ENCODE results near the gene EFNA5. TPM values are rescaled to one million over a fixed set of nuclear protein-coding genes. Genes with fewer than 3 reads are reported as not detected.

EFNA5 gene
- total RNA-seq, 1 experiment from 2014 or later: 216 TPM

GRCh38 chr5:107442452-107442851, 228.3 kb downstream of the EFNA5 start:
- H3K4me3 Mint-ChIP-seq (ENCODE audit: low read depth, unreplicated experiment): no peak overlapping the region
- H3K9me3 Mint-ChIP-seq (ENCODE audit: low read depth, unreplicated experiment): no peaks in the 10 kb centered on the region
- no peak for TF ChIP-seq CTCF (IDR thresholded peaks at IDR 0.05; ENCODE audit: unreplicated experiment)
- peaks cover 10% of the 10 kb centered on the region for H3K36me3 Mint-ChIP-seq (ENCODE audit: insufficient read depth, unreplicated experiment)
- H3K27ac Mint-ChIP-seq (ENCODE audit: unreplicated experiment): no peak overlapping the region
- BruUV-seq (replicated peaks): no TSS peak
- intact Hi-C loops (cut with micrococcal nuclease; ENCODE audit: unreplicated experiment): no loop called here
- H3K27me3 Mint-ChIP-seq (ENCODE audit: unreplicated experiment): no peaks in the 10 kb centered on the region
- H3K4me1 Mint-ChIP-seq (ENCODE audit: low read depth, unreplicated experiment): peaks cover 36% of the 10 kb centered on the region
- CTCF ChIA-PET: interaction anchor here (0.9 to 1.7 kb wide), 3 partner anchors 10 to 20 kb away, joined by 3 to 13 read pairs (median 3); no protein-coding TSS in a partner anchor
- no peak for DNase-seq

- Mint-ChIP-seq H3K27me3 (ENCODE audit: unreplicated experiment) (no peaks in the 10 kb centered on the region), H3K4me3 (ENCODE audit: low read depth, unreplicated experiment) (no peak overlapping the region), H3K36me3 (ENCODE audit: insufficient read depth, unreplicated experiment) (peaks cover 17% of the 10 kb centered on the region), H3K9me3 (ENCODE audit: low read depth, unreplicated experiment) (no peaks in the 10 kb centered on the region), H3K4me1 (ENCODE audit: low read depth, unreplicated experiment) (peaks cover 34% of the 10 kb centered on the region), H3K27ac (ENCODE audit: unreplicated experiment) (no peak overlapping the region)
- DNase-seq: no peak
- CTCF ChIA-PET: interaction anchor here (1.0 kb wide), 1 partner anchor 9 kb away, joined by 5 read pairs; no protein-coding TSS in a partner anchor
- BruUV-seq (replicated peaks): no TSS peak
- no peak for TF ChIP-seq CTCF (IDR thresholded peaks at IDR 0.05; ENCODE audit: unreplicated experiment)
- intact Hi-C loops (cut with micrococcal nuclease; ENCODE audit: unreplicated experiment): no loop called here
These were observed 230.9 kb downstream of the EFNA5 start for GRCh38 chr5:107439832-107440231.

GRCh38 chr5:107437986-107438510, 232.7 kb downstream of the EFNA5 start:
- no peaks in the 10 kb centered on the region for H3K27me3 Mint-ChIP-seq (ENCODE audit: unreplicated experiment)
- intact Hi-C loops (cut with micrococcal nuclease; ENCODE audit: unreplicated experiment): no loop called here
- no TSS peak for BruUV-seq (replicated peaks)

GRCh38 chr5:107437154-107437553, 233.6 kb downstream of the EFNA5 start:
- no peak overlapping the region for H3K4me3 Mint-ChIP-seq (ENCODE audit: low read depth, unreplicated experiment)
- CTCF ChIA-PET: no interaction called here
- intact Hi-C loops (cut with micrococcal nuclease; ENCODE audit: unreplicated experiment): no loop called here

More at GRCh38 chr5:107437986-107438510, 232.7 kb downstream of the EFNA5 start:
- H3K36me3 Mint-ChIP-seq (ENCODE audit: insufficient read depth, unreplicated experiment): peaks cover 10% of the 10 kb centered on the region
- CTCF ChIA-PET: interaction anchor here (1.2 kb wide), 1 partner anchor 134 kb away, joined by 3 read pairs; no protein-coding TSS in a partner anchor
- no peak for DNase-seq
- peaks cover 32% of the 10 kb centered on the region for H3K4me1 Mint-ChIP-seq (ENCODE audit: low read depth, unreplicated experiment)
- no peak for TF ChIP-seq CTCF (IDR thresholded peaks at IDR 0.05; ENCODE audit: unreplicated experiment)
- H3K4me3 Mint-ChIP-seq (ENCODE audit: low read depth, unreplicated experiment): no peak overlapping the region
- no peaks in the 10 kb centered on the region for H3K9me3 Mint-ChIP-seq (ENCODE audit: low read depth, unreplicated experiment)
- H3K27ac Mint-ChIP-seq (ENCODE audit: unreplicated experiment): no peak overlapping the region

More at GRCh38 chr5:107437154-107437553, 233.6 kb downstream of the EFNA5 start:
- no peak overlapping the region for H3K27ac Mint-ChIP-seq (ENCODE audit: unreplicated experiment)
- H3K36me3 Mint-ChIP-seq (ENCODE audit: insufficient read depth, unreplicated experiment): peaks cover 6% of the 10 kb centered on the region
- H3K27me3 Mint-ChIP-seq (ENCODE audit: unreplicated experiment): no peaks in the 10 kb centered on the region
- peaks cover 34% of the 10 kb centered on the region for H3K4me1 Mint-ChIP-seq (ENCODE audit: low read depth, unreplicated experiment)
- DNase-seq: no peak
- no TSS peak for BruUV-seq (replicated peaks)
- H3K9me3 Mint-ChIP-seq (ENCODE audit: low read depth, unreplicated experiment): no peaks in the 10 kb centered on the region
- TF ChIP-seq CTCF (IDR thresholded peaks at IDR 0.05; ENCODE audit: unreplicated experiment): no peak

All from Calu3 (cell line).